GM18870 (cell line): ENCODE measurements around the gene CRTAC1.

Experiments used
- ATAC-seq: cut with Tn5 transposase; IDR thresholded peaks from one replicate; pipeline ENCODE4 v1.9.1; 2021; ENCODE audit warnings: moderate library complexity; ENCODE audit not compliant: unreplicated experiment

CRTAC1 gene, protein sequence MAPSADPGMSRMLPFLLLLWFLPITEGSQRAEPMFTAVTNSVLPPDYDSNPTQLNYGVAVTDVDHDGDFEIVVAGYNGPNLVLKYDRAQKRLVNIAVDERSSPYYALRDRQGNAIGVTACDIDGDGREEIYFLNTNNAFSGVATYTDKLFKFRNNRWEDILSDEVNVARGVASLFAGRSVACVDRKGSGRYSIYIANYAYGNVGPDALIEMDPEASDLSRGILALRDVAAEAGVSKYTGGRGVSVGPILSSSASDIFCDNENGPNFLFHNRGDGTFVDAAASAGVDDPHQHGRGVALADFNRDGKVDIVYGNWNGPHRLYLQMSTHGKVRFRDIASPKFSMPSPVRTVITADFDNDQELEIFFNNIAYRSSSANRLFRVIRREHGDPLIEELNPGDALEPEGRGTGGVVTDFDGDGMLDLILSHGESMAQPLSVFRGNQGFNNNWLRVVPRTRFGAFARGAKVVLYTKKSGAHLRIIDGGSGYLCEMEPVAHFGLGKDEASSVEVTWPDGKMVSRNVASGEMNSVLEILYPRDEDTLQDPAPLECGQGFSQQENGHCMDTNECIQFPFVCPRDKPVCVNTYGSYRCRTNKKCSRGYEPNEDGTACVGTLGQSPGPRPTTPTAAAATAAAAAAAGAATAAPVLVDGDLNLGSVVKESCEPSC

DNA sequence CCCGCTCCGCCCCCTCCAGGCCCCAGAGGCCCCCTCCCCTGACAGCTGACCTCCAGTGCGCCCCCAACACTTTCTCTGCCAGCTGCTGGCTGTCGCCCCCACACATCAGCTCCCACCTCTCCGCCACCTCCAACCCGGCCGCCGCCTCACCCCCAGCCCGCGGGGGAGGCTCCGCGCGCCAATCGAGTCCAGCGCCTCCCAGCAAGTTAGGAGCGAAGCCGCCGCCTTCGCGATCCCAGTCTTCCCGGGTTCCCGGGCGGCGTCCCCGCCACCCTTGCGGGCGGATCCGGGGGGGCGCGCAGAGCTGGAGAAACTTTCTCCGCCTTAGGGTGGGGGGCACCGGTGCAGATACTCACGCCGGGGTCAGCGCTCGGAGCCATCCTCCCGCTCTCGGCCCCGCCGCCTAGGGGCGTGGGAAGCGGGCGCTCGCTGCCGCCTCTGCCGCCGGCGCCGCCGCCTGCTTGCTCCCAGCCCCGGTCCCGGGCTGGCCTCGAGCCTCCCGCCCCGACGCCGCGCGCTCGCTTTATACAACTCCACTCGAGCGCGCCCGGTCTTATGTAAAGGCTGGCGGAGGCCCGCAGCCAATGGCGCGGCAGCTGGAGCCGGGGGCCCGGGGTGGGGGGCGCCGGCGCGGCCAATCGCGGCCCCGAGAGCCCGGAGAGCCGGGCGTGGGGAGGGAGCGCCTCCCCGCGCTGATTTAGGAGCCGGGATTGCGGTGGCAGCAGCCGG lies at the start of gene CRTAC1:
Gene CRTAC1, minus strand, starts transcription at position 529 of the 729 bp plus-strand sequence. Its CDS starts 149 bp downstream, at position 380.
- no peak for ATAC-seq

DNA sequence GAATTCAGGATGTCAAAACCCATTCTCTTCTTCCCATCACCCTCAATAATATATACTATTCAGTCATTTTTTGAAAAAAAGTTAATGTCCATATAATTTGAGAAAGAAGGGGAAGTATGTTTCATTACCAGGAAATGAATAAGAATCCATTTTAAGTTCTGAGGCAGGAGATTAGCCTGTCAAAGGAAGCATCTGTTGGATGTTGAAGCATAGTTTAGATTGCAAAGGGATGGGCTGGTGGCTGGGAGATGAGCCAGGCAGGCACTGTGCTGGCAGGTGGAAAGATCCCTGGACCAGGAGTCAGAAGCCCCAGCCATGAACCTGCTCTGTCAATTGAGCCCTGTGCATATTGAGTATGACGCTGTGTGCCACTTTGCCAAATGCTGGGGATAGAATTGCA lies 48.4 kb upstream of the CRTAC1 start:
- no peak for ATAC-seq

DNA sequence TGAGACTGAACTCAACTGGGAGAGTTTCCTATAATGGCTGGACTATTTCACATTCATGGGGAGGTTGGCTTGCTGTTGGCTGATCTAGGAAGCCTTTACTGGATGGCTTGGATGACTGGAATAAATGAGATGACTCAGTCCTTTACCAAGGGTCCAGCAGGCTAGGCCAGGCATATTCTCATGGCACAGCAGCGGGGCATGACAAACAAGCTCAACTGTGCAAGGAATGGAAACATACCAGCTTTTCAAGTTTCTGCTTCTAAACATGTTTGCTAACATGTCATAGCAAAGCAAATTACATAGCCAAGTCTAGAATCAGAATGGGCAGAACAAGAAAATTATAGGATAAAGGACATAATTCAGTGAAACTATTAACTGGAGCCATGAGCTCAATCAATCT lies 46.8 kb upstream of the CRTAC1 start:
- ATAC-seq, result no peak

DNA sequence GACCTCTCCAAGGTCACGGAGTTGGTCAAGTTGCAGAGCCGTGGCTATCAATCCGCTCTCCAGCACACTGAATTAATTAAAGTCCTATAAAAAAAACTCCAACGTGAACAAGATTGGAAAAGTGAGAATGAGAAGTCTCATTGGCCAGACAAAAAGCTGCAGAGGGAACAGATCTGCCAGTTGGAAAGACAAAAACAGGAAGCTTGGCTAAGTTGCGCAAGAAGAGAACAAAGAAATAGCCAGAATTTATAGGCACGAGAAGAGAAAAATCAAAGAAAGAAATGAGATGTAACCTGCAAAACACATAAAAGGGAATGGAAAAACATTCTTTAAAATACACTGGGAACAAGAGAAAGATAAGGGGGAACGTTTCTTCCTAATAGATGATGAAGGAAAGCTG lies 45.7 kb upstream of the CRTAC1 start:
- no peak for ATAC-seq

DNA sequence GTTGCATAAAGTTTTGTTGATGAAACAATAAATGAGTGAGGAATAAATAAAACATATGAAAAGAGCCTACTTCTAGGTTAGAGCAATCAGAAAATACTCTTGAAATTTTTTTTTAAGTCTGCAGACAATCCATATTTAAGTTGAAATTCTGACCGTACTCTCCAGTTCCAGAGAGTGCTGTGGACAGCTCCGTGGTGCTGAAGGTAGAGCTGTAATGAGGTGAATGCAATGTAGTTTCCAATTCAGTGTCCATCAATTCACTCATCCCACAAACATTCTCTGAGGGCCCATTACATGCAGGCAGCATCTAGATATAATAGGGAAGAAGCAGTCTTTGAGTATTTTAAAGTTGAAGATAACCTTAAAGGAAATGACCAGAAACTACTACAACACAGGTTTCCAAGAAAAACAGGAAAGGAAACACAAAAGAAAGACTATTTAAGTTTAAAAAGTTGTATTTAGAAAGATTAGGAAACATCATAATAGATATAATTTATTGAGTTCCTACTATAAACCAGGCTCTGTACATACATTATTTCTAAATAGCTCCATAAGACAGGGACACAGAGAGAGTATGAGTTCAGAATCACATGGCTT lies 44.0 kb upstream of the CRTAC1 start:
- no peak for ATAC-seq

DNA sequence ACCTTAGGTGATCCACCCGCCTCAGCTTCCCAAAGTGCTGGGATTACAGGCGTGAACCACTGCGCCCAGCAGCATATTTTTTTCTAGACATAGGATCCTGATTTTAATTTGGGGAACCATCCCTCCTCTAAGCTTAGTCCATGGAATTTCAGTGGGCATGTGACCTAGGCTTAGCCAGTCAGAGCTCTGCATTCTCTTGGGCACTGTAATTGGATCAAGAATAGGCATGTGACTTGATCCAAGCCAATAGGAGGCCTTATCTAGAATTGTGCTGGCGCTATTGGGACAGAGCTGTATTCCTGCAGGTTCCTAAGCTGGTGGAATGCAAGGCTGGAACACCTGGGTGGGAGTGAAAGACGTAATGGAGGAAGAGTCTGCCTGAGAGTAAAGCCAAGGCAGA lies 36.7 kb upstream of the CRTAC1 start:
- ATAC-seq, result no peak

DNA sequence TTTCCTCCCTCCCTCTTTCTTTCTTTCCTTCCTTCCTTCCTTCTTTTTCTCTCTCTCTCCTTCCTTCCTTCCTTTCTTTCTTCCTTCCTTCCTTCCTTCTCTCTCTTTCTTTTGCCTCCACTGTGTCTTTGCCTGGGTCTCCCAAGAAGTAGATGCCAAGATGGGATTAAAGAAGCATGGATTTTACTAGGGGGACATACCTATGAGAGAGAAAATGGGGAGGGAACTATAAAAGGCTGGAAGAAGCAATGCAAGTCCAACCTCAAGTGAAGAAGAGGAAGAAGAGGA lies 33.3 kb upstream of the CRTAC1 start:
- no peak for ATAC-seq

DNA sequence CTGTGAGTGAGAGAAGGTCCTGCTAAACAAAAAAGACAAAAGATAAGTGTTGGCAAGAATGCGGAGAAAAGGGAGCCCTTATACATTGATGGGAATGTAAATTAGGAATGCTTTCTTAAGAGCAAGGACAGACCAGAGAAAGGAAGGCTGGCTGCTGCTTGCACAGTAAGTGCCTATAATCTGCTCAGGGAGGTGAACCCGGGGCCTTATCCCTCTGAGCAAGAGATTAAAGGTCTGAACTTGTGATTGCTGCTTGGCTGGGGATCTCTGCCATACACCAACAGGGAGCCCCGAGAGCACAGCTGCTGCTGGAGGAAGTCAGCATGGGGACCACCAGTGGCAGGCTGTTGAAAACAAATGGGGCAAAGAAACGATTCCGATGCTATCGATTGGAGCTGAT lies 32.0 kb upstream of the CRTAC1 start:
- ATAC-seq, result no peak

DNA sequence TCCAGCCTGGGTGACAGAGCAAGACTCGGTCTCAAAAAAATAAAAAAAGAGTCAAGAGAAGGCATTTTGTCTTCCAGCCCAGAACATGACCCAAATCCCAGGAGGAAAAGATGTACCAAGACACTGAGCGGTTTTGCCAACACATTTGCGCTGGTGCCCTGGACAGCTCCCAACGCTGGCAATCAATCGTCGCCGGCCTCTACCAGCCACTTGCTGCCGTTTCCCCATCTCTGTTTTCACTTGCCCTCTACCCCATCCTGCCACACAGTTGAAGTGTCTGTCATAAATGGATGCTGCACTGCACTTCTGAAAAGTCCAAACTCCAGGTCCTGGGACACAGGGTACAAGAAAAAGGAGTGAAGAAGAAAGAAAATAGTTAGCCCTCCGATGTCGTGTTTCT lies 29.7 kb upstream of the CRTAC1 start:
- ATAC-seq, result no peak

DNA sequence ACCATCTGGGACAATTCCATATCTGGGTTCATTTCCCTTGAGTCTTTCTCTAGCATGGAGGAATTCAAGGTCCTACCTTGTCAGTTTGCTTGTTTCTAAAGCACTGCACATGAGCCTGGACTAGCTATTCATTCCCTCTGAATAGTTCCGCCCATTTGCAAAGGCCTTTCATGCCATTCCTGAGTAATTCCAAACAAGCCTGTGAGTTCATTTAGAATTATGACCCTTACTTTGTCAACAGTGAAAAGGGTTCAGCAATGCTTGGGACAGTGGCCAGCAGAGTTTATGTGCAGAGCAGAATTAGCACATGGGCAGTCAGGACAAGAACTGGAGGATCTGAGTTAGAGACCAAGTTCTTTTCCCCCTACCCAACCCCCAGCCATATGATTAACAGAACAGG lies 27.9 kb upstream of the CRTAC1 start:
- no peak for ATAC-seq

DNA sequence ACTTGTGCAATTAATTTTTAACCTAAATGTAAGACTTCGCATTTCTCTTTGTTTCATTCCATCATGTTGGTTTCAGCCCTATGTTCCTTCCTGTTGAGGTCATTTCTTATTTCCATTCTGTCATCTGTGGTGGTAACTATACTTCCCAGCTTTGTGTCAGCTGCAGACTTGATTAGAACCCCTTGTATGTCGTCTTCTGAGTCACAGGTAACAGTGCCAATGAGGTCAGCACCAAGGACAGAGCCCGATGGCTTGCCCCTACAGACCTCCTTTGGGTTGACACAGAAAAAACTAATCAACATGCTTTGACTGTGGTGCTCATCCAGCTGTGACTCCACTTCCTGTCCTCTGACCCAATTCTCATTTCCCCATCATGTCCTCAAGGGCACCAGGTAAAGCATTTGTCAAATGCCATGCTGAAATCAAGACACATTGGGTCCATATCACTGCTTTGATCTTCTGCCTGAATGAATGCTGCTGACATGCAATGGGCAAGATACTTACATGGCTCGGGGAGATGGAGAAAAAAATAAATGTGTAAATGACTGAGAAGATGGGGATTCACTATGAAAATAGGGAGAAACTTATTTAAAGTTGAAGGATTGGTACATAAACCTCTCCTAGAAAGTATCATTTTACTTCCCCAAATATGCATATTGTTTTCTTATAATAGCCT lies 25.6 kb upstream of the CRTAC1 start:
- ATAC-seq, result no peak

DNA sequence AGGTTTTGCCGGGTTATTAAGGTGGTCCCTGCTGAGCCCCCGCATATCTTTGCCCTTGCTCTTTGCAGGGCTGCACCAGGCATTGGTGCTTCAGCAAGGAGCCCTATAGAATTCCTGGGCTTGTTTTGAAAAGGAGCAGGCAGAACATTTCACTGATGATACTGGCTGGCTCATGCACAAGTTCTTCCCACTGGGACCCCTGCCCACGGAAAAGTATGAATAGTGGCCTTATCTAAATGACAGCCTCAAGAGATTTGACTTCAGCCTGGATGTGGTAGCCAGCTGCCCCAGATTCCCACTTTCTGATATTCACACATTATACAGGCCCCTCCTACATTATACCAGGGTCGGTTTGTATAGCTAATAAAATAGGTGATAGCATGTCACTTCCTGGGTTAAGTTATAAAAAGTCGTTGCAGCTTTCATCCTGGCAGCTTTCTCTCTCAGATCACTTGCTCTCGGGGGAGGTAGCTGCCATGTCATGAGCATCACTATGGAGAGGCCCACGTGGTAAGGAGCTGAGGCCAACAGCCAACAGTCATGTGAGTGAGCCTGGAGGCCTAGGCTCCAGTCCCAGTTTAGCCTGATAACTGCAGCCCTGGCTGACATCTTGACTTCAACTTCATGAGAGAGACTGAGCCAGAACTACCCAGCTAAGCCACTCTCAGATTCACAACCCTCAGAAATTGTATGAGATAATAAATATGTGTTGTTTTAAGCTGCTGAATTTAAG lies 16.8 kb upstream of the CRTAC1 start:
- no peak for ATAC-seq

DNA sequence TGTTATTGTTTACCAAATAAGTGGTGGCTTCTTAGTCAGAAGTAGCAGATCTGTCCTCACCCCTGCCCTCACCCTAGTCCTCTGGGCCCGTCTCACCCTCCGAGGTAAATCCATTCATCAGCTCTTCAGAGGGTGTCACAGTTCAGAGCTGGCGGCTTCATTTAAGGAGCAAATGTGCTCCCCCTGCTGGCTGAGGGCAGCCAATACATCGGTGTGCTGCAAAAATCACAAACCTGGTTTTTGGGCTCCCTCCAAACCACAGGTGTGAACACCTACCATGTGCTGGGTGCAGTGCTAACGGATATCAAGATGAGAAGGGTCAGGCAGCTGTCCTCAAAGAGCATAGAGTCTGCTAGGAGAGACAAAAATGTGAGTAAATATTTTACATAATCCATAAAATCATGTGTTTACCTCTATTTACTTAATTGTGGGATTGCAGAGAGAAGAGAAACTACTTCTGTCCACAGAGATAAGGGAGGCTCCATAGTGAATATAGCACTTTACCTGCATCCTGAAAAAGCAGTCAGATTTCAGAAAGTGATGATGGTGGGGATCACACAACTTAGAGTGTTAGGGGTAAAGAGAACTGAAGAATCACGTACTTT lies 15.5 kb upstream of the CRTAC1 start:
- ATAC-seq, result no peak

DNA sequence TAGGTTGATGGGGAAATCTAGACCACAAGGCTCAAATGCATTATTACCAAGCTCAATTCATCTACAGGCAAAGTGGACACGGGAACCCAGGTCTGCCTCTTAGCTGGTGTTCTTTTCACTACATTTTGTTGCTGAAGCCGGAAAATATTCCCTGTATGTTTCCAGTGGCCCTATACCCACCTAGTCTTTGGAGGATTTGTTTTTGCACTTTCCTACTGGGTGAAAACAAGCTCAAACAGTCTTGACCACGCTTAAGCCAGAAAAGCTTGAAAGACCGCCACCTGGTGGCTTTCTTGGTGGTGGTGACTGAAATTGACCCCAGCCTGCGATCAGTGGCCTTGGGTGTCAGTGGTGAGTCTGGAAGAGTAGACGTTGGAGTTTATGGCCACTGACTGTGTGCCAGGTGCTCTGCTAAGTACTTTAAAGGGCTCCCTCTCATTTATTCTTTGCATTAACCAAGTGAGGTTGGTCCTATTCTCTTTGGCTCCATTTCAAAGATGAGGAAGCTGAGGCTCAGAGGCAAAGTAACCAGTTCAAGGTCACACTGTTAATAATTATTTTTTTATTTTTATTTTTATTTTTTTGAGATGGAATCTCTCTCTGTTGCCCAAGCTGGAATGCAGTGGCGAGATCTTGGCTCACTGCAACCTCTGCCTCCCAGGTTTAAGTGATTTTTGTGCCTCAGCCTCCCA lies 11.1 kb upstream of the CRTAC1 start:
- no peak for ATAC-seq

DNA sequence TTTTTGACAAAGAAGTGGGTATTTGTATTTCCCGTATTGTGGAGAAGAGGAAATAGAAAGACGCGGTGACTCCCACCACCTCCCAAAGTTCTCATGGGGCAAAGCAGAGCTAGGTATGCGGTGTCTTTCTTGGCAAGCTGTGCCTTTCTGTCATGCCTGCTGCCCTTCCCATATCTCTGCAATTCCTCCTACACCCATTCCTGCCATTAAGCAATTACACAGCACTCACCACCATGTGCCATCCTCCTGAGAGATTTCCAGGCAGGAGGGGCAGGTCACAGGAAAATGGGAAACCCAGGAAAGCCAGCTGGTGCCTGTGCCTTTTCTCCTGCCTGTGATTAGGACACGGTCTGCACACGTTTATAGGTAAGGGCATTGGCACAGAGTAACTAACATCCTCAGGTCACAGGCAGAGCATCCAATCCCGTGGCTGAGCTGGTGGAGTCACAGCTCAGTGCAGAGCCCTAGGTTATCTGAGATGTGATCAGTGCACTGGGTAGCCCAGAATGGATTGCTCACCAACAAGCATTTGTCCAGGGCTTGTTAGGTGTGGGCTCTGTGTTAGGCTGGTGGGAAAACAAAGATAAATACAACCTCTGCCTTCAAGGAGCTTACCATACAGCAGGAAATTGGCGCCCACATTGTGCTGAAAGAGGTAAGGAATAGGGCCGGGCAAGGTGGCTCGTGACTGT lies 9.4 kb upstream of the CRTAC1 start:
- ATAC-seq, result no peak

DNA sequence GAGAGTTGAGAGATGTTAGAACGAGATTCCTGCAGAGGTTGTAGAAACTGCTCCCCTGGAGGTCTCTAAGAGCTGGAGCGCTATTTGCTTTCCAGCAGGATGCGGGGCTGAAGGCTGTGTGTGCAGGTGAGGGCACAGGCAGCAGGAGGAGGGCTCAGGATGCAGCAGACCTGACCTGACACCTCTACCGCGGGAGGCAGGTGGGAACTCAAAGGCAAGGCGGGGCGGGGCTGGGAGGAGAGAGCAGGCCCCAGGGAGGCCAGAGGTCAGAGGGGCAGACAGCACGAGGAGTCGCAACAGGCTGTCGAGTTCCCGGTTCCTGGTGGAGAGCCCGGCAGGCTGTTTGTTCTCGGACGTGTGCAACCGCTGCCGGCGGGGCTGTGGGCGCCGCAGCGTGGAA lies 7.9 kb upstream of the CRTAC1 start:
- no peak for ATAC-seq

DNA sequence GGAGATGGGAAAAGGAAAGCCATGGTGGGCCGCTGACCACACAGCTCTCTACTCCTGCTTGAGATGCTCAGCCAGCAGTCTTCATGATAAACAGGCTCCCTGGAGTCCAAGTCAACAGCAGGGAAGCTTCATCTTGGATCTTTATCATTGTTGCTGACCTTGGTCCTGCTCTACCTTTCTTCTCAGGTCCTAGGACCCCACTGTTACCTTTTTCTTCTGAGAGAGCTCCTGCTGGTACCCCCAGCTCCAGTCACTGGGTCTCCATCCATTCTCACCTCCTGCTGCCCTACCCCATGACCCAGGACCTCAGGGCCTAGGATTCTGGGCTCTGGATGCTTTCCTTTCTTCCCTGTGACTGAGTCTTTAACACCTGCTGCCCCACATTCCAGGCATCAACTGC lies 5.2 kb upstream of the CRTAC1 start:
- no peak for ATAC-seq

DNA sequence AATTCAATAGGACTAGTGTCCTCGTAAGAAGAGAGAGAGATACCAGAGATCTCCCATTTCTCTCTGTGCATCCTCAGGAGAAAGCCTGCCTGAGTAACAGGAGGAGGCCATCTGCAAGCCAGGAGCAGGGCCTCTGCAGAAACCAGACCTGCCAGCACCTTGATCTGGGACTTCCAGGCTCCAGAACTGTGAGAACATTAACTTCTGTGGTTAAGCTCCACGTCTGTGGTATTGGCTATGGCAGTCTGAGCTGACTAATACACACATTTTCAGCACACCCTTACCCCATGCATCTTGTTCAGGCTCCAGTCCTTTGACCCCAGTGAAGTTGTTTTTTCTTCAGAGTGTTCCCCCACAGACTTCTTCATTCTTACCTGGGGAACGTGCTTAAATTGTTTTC lies 3.1 kb upstream of the CRTAC1 start:
- no peak for ATAC-seq

DNA sequence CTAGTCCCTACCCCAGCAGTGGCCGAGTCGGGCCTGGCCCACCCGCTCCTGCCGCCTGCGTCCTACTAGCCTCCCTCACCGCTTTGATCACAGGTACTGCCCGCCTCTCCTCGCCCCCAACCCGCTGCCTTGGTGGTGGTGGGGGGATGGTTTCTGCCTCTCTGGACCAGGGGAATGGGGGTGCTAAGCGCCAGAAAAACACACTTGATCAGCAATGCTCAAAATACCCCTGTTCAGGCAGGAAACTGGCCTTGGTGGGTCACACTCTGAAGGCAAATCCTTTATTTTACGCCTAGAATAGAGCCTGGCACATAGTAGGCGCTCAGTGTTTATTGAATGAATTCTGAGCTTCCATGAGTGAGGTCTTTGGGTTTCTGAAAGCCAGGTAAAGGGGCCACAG lies 1.0 kb upstream of the CRTAC1 start:
- ATAC-seq, result no peak
